GM21619 (cell line): ENCODE measurements around the gene IQUB.
"Not testable (repeated sequence)": the region's sequence is repeated elsewhere in the genome, so short reads cannot be mapped to it uniquely, and the experiment has no call there.

Experiments
- ATAC-seq: cut with Tn5 transposase; IDR thresholded peaks from one replicate; pipeline ENCODE4 v1.9.1; 2021; ENCODE audit not compliant: unreplicated experiment

Gene IQUB

DNA sequence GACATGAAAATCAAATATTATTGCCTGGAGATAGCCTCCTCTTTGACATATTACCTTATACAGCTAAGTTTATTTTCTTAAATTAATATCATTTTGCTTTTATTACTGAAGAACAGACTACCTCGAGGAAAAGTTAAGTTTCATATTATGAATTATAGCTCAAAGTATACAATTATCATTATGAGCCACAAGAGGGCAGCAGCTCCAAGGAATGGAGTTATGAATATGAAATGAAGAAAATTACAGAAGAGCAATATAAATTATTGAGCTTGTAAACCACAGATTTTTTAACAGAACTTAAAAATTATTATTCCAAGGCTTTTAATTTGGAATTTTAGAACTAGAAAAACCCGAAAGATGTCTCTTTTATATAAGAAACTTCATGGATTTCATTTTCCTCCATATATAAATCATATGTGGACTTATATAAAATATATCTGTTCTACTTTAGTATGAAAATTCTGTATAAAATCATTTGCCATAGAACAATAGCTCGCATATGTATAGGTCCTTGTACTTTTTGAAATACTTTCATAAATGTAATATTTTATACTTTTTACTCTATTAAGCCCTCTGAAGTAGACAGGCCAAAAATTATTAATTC lies 40.1 kb downstream of the IQUB start:
- peak; percentile 63 for ATAC-seq

DNA sequence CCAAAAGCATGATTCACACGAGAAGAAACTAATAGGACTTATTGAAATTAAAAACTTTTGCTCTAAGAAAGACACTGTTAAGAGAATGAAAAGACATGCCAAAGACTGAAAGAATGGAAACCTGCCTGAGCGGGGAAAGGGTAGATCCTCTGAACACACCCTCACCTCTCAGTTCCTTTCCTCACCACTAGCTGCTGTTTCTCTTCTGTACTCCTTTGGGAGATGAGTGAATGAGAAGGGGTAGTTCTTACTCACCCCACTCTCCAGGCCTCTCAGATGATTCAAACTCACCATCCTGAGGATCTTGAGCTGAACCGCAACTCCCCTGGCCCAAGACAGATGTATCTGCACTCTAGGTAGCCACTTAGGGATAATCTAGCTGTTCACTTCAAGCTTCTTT lies 41.9 kb downstream of the IQUB start:
- ATAC-seq, result peak; percentile 74

GRCh38 chr7:123485721-123486120 lies 48.7 kb downstream of the IQUB start:
- ATAC-seq, result no peak

DNA sequence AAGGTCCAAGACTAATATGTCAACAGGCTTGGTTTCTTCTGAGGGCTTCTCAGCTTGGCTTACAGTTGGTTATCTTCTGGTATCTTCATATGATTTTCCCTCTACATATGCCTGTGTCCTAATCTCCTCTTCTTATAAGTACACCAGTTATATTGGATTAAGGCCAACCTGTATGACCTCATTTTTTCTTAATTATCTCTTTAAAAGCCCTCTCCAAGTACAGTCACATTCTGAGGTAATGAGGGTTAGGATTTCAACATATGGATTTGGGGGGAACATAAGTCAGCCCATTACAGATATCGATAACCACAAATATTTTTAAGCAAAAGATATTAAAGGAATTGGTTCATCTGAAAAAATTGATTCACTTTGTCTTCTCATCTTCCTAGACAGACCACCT lies 49.2 kb downstream of the IQUB start:
- no peak for ATAC-seq

DNA sequence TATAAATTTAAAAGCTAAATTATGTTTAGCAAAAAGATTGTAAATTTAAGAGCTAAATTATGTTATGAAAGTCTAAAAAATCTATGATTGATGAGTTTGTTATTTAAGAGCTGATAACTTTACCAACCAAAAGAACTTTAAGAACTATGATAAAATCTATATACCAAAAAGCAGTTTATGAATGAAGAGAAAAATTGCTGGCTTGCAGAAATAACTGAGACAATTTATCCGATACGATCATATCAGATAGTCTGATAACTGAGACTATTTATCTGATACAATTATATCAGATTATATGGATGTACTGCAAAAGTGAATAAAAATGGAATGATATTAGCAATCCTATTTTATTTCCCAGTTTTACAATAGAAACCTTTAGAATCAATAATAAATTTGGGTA lies 50.2 kb downstream of the IQUB start:
- ATAC-seq, result no peak

- ATAC-seq, result no peak
These were observed 54.3 kb downstream of the IQUB start for GRCh38 chr7:123480107-123480506.

- not testable (repeated sequence) for ATAC-seq
These were observed 56.3 kb downstream of the IQUB start for GRCh38 chr7:123478056-123478455.

GRCh38 chr7:123472750-123473445 lies 61.5 kb downstream of the IQUB start:
- no peak for ATAC-seq

GRCh38 chr7:123472327-123472726 lies 62.1 kb downstream of the IQUB start:
- ATAC-seq, result no peak

- no peak for ATAC-seq
These were observed 66.1 kb downstream of the IQUB start for GRCh38 chr7:123468303-123468702.

DNA sequence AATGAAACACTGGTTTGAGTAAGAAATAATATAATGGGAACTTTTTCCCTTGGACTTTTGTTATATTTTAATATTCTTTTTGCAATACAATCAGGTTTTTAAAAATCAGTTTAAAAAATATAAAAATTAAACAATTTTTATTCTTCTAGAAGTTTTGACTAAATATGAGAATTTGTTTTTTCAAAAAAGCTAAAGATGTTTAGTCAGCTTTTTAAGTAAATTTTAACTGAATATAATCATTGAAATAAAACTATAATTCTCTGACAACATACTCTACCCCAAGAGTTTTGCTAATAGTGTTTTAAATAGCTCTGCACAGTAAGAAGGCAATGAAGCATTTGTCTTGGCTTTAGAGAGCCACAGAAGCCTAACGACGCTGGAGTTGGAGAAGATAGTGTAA lies 70.5 kb downstream of the IQUB start:
- no peak for ATAC-seq

DNA sequence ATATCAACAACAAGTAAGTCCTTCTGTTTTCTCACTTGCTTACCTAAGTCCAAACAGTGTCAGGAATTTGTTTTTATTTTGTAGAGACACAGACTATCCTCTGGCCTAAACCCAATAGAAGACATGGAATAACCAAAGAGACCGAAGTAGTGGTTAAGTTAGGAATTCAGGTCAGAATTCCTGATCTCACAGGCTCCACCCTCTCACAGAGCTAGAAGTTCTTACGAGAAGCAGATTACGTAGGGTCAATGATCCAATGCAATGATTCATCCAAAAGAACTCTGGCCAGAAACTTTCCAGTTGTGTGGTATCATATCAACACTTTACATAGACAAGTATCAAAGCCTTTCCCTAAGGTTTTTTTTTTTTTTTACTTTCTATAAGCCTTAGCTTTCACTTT lies 73.8 kb downstream of the IQUB start:
- ATAC-seq, result no peak

GRCh38 chr7:123455965-123456470 lies 78.4 kb downstream of the IQUB start:
- ATAC-seq, result no peak

GRCh38 chr7:123440101-123440548 lies 94.3 kb downstream of the IQUB start:
- no peak for ATAC-seq

GRCh38 chr7:123439191-123439590 lies 95.2 kb downstream of the IQUB start:
- no peak for ATAC-seq

DNA sequence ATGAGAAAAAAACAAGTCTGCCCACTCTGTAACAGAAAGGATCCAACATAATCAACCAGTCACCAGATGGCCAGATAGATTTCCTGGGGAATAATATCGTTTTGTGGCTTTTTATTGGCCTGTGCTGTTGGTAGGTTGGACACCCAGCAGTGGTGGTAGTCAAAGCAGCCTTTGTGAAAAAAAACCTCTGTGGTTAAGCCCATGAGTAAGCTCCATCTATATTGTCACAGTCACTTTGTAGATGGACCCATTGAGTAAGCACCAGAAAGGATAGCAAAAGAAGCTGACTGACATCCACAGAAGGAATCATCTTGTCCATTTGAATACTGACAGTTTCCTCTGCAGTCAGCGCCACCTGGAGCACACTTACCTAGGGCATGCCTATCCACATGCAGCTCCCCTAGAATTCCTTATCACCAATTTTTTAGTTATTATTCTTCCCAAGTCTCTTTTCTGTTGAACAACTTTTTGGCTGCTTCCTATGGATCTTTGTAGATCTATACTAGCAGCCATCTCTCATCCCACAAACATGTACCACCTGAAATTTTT lies 96.9 kb downstream of the IQUB start:
- ATAC-seq, result no peak

GRCh38 chr7:123435080-123435700 lies 99.2 kb downstream of the IQUB start:
- no peak for ATAC-seq

GRCh38 chr7:123433665-123434064 lies 100.7 kb downstream of the IQUB start:
- ATAC-seq, result no peak

DNA sequence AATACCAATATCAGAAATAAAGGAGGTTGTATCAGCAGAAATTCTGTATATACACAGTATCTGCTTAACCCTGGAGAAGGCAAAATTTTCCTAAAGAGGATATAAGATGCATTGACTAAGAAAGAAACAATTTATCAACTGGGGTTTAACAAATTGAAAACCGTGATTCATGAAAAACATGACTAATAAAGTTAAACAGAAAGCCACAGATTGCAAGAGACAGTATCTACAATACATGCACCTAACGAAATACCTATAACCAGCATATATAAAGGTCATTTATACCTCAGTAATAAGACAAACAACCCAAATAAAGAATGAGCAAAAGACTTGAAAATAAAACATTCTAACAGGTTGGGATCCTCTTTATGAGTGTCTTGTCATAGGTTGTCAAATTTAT lies 101.8 kb downstream of the IQUB start:
- ATAC-seq, result no peak

DNA sequence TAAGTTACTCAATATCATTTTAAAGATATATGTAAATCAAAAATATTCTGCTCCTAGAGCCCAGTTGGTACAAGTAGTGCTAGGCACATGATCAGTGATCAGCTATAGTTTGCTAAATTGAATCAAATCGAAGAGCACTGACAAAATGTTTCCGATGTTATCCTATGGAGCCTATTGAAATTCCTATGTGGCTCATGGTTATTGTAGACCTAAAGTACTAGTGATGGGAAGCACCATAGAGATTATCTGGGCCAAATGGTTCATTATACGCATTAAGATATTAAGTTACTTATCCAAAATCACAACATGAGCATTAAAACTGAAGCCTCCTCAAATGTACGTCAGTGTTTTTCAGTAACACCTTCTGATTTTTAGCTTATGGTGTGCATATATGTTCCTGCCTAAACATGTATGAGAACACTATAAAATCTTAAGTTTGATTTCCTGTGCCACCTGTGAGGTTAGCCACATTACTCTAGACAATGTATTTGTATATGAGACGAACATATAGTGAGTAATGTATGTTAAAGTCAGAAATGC lies 103.2 kb downstream of the IQUB start:
- no peak for ATAC-seq

GRCh38 chr7:123425246-123425645 lies 109.1 kb downstream of the IQUB start:
- no peak for ATAC-seq

DNA sequence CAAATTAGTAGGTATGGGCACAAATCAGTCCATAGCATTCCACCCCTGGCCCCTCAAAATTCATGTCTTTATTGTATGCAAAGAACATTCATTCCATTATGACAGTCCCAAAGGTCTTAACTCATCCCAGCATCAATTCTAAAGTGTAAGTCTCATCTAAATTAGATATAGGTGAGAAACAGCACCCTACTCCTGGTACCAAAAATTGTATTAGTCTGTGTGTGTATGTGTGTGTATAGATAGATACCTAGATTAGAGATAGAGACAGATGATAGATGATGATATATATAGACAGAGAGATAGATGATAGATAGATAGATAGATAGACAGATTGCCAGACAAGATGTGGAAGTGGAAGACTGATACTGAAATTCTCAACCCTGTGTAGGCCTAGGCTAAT lies 109.9 kb downstream of the IQUB start:
- no peak for ATAC-seq
